GM21526 (cell line): ENCODE measurements around the gene CSTF2T.

ENCODE experiments used
- ATAC-seq: cut with Tn5 transposase; IDR thresholded peaks from one replicate; pipeline ENCODE4 v1.9.1; 2021; ENCODE audit warnings: moderate library complexity; ENCODE audit not compliant: unreplicated experiment, low FRiP score

Gene CSTF2T

DNA sequence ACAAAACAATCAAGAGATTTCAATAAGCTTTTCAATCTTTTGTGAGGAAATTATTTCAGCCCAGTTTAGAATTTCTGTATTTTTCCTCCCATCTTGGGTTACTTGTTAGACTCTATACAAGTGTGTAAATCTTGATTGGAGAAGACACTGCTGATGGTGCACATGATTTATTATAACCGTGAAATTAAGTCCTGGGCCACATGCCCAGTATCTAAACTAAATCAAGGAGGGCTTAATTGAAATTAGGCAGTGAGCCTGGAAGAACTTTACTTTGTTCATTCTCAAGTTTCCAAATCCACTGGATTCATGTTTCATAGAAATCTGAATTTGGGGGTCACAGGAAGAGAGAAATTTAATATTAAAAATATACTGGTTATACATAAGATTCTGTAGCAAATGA lies 44.5 kb downstream of the CSTF2T start:
- ATAC-seq = no peak

GRCh38 chr10:51653025-51653424 lies 46.4 kb downstream of the CSTF2T start:
- no peak for ATAC-seq

DNA sequence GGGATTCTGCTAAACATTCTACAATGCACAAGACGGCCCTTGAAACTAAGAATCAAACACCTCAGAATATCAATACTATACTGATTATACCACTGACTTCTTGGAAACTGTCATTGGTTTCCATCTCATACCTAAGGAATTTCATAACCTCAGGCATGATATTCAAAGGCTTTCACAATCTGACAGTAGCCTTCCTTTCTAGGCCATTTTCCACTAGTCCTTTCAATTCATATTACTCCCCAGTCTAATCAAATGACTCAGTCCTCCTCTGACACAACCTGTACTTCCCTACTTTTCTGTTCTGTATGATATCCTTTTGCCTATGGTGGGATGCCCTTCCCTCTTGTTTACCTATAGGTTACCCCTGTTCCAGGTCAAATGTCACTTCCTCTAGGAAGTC lies 48.3 kb downstream of the CSTF2T start:
- no peak for ATAC-seq

- no peak for ATAC-seq
Observed at GRCh38 chr10:51649064-51649463, 50.3 kb downstream of the CSTF2T start.
